ENCODE data around the gene FIZ1.
"Not testable (repeated sequence)": the region's sequence is repeated elsewhere in the genome, so short reads cannot be mapped to it uniquely, and the experiment has no call there.

Gene FIZ1

GRCh38 chr19:55578761-55579747 lies 20.3 kb downstream of the FIZ1 start:
- no peak for DNase-seq

DNA sequence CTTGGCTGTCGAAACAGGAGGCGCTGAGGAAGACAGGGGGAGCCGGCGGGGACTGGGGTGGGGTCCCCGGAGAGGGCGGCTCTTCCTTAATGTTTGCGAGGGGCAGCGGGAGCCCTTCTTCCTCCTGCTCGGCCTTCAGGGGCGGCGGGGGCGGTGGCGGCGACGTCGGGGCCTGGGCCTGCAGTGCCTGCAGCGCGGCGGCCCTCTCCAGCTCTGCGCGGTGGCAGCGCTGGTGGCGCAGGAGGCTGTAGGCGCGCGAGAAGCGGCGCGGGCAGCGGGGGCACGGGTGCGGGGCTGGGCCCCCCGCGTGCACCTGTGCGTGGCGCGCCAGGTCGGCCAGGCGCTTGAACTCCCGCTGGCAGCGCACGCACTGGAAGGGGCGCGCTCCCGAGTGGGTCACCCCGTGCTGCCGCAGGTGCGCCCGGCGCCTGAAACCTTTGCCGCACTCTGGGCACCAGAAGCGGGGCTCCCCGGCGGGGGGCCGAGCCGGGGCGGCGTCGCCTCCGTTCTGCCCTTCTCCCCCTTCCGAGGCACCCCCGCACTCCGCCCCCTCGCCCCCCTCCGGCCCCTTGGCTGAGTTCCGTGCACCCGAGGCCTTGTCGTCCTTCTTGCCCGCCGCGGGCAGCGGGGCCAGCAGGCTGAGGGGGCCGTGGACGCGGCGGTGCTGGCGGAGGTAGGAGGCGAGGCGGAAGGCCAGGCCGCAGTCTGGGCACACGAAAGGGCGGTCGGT lies 21.1 kb downstream of the FIZ1 start:
- no peak for DNase-seq

DNA sequence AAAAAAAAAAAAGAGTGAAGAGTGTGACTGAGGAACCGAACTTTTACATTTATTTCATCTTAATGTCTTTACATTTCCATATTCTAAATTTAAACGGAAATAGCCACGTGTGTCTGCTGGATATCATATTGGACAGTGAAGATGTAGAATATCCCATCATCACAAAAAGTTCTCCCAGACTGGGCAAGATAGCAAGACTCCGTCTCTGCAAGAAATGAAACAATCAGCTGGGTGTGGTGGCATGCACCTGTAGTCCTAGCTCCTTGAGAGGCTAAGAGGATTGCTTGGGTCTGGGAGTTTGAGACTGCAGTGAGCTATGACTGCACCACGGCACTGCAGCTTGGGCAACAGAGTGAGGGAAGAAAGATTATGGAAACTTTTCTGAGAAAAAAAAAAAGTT lies 22.6 kb downstream of the FIZ1 start:
- no peak for DNase-seq

- DNase-seq: not testable (repeated sequence)
These were observed 25.4 kb downstream of the FIZ1 start for GRCh38 chr19:55573929-55574328.

- not testable (repeated sequence) for DNase-seq
These were observed 29.8 kb downstream of the FIZ1 start for GRCh38 chr19:55569477-55569876.

DNA sequence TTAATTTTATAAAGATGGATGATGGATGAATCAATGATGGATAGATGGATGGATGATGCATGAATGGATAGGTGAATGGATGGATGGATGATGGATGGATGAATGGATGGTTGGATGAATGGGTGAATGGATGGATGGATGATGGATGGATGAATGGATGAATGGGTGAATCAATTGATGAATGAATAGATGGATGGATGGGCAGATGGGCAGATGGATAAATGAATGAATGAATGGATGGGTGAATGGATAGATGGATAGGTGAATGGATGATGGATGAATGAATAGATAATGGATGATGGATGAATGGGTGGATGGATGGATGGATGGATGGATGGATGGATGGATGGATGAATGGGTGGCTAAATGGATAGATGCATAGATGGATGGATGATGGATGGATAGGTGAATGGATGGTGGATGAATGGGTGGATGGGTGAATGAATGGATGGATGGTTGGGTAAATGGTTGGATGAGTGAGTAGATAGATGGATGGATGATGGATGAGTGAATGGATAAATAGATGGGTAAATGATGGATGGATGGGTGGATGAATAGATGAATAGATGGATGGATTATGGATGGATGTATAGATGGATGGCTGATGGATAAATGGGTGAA lies 31.5 kb downstream of the FIZ1 start:
- DNase-seq: no peak

DNA sequence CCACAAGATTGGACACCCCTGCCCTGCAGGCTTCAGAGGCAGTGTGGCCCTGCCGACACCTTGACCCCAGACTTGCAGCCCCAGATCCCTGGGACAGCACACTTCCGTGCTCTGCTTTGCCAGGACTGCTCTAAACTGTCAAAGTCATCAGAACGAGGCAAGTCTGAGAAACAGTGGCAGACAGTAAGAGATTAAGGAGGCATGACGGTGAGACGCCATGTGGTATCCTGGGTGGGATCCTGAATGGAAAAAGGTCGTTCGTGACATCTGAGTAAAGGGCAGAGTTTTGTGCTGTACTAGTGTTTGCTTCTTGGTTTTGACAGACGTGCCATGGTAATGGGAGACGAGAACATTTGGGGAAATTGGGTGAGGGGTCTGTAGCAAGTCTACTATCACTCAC lies 32.5 kb downstream of the FIZ1 start:
- DNase-seq: no peak

- DNase-seq: no peak
These were observed 36.0 kb downstream of the FIZ1 start for GRCh38 chr19:55563261-55563690.

GRCh38 chr19:55559684-55560083 lies 39.6 kb downstream of the FIZ1 start:
- no peak for DNase-seq

- DNase-seq: no peak
These were observed 44.6 kb downstream of the FIZ1 start for GRCh38 chr19:55554741-55555152.

- DNase-seq: no peak
These were observed 45.0 kb downstream of the FIZ1 start for GRCh38 chr19:55554302-55554701.

DNA sequence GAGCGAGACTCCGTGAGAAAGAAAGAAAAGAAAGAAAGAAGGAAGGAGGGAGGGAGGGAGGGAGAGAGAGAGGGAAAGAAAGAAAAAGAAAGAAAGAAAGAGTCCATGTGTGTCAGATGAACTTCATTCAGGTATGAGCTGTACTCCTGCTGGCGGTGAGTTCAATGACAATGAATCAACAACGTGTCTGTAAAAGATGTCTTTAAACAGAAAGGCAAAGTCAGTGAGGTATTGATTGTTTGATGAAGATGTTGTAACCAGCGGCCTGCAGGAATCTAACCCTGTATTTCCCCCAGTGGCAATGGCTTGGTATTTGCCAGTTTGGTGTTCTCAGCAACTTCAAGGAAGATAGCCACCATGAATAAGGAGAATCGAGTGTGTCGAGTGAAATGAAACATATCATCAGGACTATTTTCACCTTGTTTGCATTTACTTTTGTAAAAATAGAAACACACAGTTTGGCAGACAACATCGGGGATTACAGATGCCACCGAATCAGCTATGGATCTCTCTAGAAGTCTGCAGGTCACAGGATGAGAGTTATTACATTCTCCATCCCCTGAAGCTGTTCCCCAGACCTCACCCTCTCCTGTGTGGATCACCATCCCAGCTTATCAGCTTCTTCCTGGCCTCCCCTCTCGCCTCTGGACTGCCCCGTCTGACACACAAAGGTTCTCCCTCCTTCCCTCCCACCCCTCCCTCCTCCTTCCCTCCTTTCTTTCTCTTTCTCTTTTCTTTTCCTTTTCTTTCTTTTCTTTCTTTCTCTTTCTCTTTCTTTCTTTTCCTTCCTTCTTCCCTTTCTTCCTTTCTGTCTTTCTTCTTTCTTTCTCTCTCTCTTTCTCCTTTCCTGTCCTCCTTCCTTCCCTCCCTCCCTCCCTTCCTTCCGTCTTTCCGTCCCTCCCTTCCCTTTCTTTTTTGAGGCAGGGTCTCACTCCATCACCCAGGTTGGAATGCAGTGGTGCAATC lies 45.8 kb downstream of the FIZ1 start:
- no peak for DNase-seq

DNA sequence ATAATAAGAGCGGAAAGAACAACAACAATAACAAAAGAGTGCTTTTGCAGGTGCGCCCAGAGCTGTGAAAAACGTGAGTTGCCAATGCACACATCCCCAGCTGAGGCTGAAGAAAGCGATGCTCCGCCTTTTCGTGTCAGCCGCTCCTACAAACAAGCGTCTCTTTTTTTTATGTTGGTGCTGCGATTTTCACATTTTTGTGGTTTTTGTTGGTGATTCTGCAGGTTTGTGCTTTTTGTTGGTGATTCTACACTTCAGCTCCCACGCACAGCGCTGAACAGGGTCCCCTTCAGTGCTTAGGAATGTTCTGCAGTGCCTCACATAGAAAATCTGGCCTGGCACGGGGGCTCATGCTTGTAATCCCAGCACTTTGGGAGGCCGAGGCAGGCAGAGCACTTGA lies 46.7 kb downstream of the FIZ1 start:
- no peak for DNase-seq

- no peak for DNase-seq
These were observed 47.1 kb downstream of the FIZ1 start for GRCh38 chr19:55552206-55552605.

DNA sequence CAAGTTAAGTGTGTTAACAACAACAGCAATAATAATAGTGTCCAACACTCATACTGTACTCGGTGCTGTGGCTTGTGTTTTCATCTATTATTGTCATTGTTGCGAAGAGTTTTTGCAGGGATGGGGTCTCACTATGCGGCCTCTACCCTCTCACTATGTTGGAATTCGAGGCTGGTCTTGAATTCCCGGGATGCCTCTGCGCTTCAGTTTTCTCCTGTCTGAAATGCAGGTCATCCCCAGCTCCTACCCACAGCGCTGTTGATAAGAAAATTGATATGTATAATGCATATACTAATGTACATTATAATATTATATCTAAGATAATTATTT lies 49.0 kb downstream of the FIZ1 start:
- no peak for DNase-seq

- DNase-seq: no peak
These were observed 49.6 kb downstream of the FIZ1 start for GRCh38 chr19:55549500-55550320.

DNA sequence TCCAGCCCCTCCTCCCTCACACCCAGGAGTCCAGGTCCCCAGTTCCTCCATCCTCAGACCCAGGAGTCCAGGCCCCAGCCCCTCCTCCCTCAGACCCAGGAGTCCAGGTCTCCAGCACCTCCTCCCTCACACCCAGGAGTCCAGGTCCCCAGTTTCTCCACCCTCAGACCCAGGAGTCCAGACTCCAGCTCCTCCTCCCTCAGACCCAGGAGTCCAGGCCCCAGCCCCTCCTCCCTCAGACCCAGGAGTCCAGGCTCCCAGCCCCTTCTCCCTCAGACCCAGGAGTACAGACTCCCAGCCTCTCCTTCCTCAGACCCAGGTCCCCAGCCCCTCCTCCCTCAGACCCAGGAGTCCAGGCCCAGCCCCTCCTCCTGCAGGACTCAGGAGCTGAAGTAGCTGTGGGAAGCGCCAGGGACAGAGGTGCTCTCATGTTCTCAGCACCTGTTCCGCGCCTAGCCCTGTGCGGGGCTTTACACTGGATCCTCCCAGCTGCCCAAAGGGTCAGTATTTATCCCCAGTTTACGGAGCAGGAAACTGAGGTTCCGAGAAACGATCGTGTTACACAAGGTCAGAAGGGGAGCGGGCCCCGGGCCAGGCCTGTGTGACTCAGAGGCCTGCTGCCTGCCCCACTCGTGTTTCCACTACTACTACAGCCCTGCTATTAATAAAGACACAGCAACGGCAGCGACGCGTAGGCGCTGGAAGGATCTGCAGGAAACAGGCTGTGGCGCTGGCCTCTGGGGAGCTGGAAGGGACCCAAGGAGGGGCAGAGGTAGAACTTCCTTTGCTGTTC lies 52.3 kb downstream of the FIZ1 start:
- DNase-seq: peak in 5 of 56 donors; percentile 4 to 18 (median 15)

DNA sequence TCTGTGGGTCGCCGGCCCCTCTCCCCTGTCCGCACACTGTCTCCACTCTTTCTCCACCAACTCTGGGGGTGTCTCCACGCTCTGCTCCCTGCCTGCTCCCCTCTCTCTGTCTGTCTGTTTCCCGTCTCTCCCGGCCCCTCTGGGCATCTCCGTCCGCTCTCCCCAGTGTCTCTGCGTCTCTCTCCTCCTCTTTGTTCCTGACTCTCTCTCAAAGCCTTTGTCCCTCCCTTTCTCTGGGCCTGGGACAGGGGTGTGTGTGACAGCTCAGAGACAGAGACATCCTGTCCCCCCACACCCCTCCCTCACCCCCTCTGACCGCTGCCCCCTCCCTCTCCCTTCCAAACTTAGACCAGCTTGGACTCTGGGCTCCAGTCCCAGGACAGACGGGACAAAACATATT lies 53.3 kb downstream of the FIZ1 start:
- DNase-seq: no peak

- no peak for DNase-seq
These were observed 53.9 kb downstream of the FIZ1 start, which contains the start of gene SBK3 for GRCh38 chr19:55545443-55545842. SBK3 (minus strand) TSS chr19:55545543; CDS start chr19:55545543, 0 bp downstream.

Data from nucleus accumbens (tissue), 56 donors.